K562 (cell line): Measurements from ENCODE around the gene RSPRY1. TPM values are rescaled to one million over a fixed set of nuclear protein-coding genes. Genes with fewer than 3 reads are reported as not detected.

Experiments
- ATAC-seq: fragments of 200-7000 bp; cut with Tn5 transposase; 3 replicates; pipeline ENCODE4 v1.9.1; 2020; ENCODE audit warnings: moderate library complexity
- BruUV-seq: library from RNA; stranded (reverse); fragments of 400-500 nt; replicated peaks from 2 replicates; lab custom pipeline; 2021; lab: Mats Ljungman, UMichigan
- CTCF ChIA-PET: fragments of 300-600 bp; formaldehyde crosslinking; extraction: SDS; loops from one replicate; lab custom pipeline; 2021; ENCODE audit warnings: low intra/inter-chr PET ratio; lab: Yijun Ruan, JAX
- POLR2A ChIA-PET: fragments of 300-600, 350-650 bp; sonication (Branson Sonifier 250); formaldehyde crosslinking; extraction: SDS; loops from one replicate; lab custom pipeline; 2021; ENCODE audit warnings: antibody characterized with exemption, inconsistent platforms; lab: Yijun Ruan, JAX
- DNase-seq, 4 experiments: peaks; one replicate each; pipeline versions ENCODE4 v3.0.0 to v3.0.0-alpha.2; 2011 to 2018; ENCODE audit warnings: low spot score in 3 of 4, mixed read lengths in 3 of 4; ENCODE audit errors: extremely low read depth in 1 of 4
- FAIRE-seq: peaks from 2 replicates; lab custom pipeline; 2011; peaks lifted over from hg19 to GRCh38; lab: Jason Lieb, UNC
- H2AFZ ChIP-seq: 2 replicates; pipeline ENCODE4 v1.6.0; 2011; ENCODE audit warnings: low read depth, low read length, control low read depth, inconsistent platforms
- H3K27ac ChIP-seq: fragments of 200-600 bp; 3 replicates; pipeline ENCODE4 v1.8.0; 2011; ENCODE audit warnings: low read depth, mild to moderate bottlenecking, control low read depth, inconsistent platforms, low read length, moderate library complexity, mixed read lengths; ENCODE audit errors: extremely low read depth
- H3K27me3 ChIP-seq, 2 experiments: fragments of 300-600 bp in 1 of 2; 2 replicates in 1 of 2; 3 replicates in 1 of 2; pipeline versions ENCODE4 v1.6.0 to v1.8.0; 2011; ENCODE audit warnings: inconsistent platforms in 2 of 2, low read length in 2 of 2, mild to moderate bottlenecking in 1 of 2, mixed read lengths in 1 of 2, moderate library complexity in 1 of 2; ENCODE audit not compliant: control insufficient read depth in 2 of 2, insufficient read depth in 2 of 2
- H3K36me3 ChIP-seq: fragments of 300-600 bp; 3 replicates; pipeline ENCODE4 v1.8.0; 2011; ENCODE audit warnings: mild to moderate bottlenecking, low read length, inconsistent platforms; ENCODE audit not compliant: control insufficient read depth, insufficient read depth
- H3K4me1 ChIP-seq, 2 experiments: fragments of 200-600 bp in 1 of 2; replicated peaks in 1 of 2; 2 replicates in 1 of 2; 3 replicates in 1 of 2; pipeline versions ENCODE4 v1.5.1 to v1.8.0; 2011; ENCODE audit warnings: inconsistent platforms in 2 of 2, low read length in 2 of 2, mild to moderate bottlenecking in 1 of 2, mixed read lengths in 1 of 2, moderate library complexity in 1 of 2; ENCODE audit not compliant: control insufficient read depth in 2 of 2, insufficient read depth in 2 of 2
- H3K4me2 ChIP-seq: 2 replicates; pipeline ENCODE4 v1.6.1; 2011; ENCODE audit warnings: low read length, control low read depth, inconsistent platforms, mixed read lengths; ENCODE audit not compliant: insufficient read depth
- H3K4me3 ChIP-seq: fragments of 200-600 bp; sonication (generic), shearing (Covaris generic); 2 replicates; pipeline ENCODE4 v1.5.1; 2016; ENCODE audit warnings: control low read depth, inconsistent platforms
- H3K79me2 ChIP-seq: fragments of 200-600 bp; 3 replicates; pipeline ENCODE4 v1.8.0; 2011; ENCODE audit warnings: low read length, inconsistent platforms; ENCODE audit not compliant: control insufficient read depth, insufficient read depth
- H3K9ac ChIP-seq, 2 experiments: 2 replicates each; pipeline versions ENCODE4 v1.6.0 to v1.6.1; 2011; ENCODE audit warnings: low read depth in 2 of 2, low read length in 2 of 2, control low read depth in 1 of 2, inconsistent platforms in 1 of 2, mild to moderate bottlenecking in 1 of 2, mixed read lengths in 1 of 2; ENCODE audit not compliant: insufficient read depth in 1 of 2
- H3K9me1 ChIP-seq: one replicate; pipeline ENCODE4 v1.6.0; 2011; ENCODE audit warnings: inconsistent platforms, mild to moderate bottlenecking, low read length, moderate library complexity; ENCODE audit not compliant: control insufficient read depth, insufficient read depth
- H3K9me3 ChIP-seq: replicated peaks from 2 replicates; pipeline ENCODE4 v1.5.1; 2011; ENCODE audit warnings: low read depth, low read length, inconsistent platforms; ENCODE audit not compliant: control insufficient read depth, insufficient read depth
- H4K20me1 ChIP-seq: replicated peaks from 2 replicates; pipeline ENCODE4 v1.6.1; 2011; ENCODE audit warnings: low read length, inconsistent platforms, mixed read lengths; ENCODE audit not compliant: control insufficient read depth, insufficient read depth
- ADNP ChIP-seq: fragments of 200-800 bp; sonication (Bioruptor generic); IDR thresholded peaks from 2 replicates; pipeline ENCODE4 v1.6.1; 2016; ENCODE audit warnings: missing genetic modification characterization, missing compliant biosample characterization
- CHCHD3 ChIP-seq: fragments of 250-450 bp; sonication (Bioruptor Pico); IDR thresholded peaks from 2 replicates; pipeline ENCODE4 v2.1.2; 2022; ENCODE audit warnings: mild to moderate bottlenecking
- HLTF ChIP-seq: fragments of 450-650 bp; IDR thresholded peaks from 2 replicates; pipeline ENCODE4 v1.6.1; 2016
- HNRNPLL ChIP-seq: fragments of 200-400 bp; formaldehyde crosslinking; IDR thresholded peaks from 2 replicates; pipeline ENCODE4 v1.6.1; 2017; ENCODE audit warnings: low read length, low read depth, mild to moderate bottlenecking; ENCODE audit not compliant: poor library complexity, severe bottlenecking
- POLR2A ChIP-seq: fragments of 450-650 bp; conservative IDR thresholded peaks from 2 replicates; pipeline ENCODE4 v1.6.1; 2016
- POLR2AphosphoS5 ChIP-seq: IDR thresholded peaks from 2 replicates; pipeline ENCODE4 v1.6.1; 2011; ENCODE audit warnings: mild to moderate bottlenecking, low read depth, low read length, moderate library complexity; ENCODE audit not compliant: control insufficient read depth, insufficient read depth
- RBM14 ChIP-seq: fragments of 200-400 bp; formaldehyde crosslinking; IDR thresholded peaks from 2 replicates; pipeline ENCODE4 v1.6.1; 2018; ENCODE audit warnings: low read depth, mild to moderate bottlenecking, low read length, moderate library complexity, borderline replicate concordance; ENCODE audit not compliant: insufficient read depth
- SMAD1 ChIP-seq: fragments of 150-350 bp; IDR thresholded peaks from 2 replicates; pipeline ENCODE4 v1.6.1; 2014; ENCODE audit warnings: low read length, low read depth; ENCODE audit not compliant: partially characterized antibody
- SMARCE1 ChIP-seq: fragments of 450-650 bp; IDR thresholded peaks from 2 replicates; pipeline ENCODE4 v1.7.1; 2016; ENCODE audit warnings: mild to moderate bottlenecking
- ZNF134 ChIP-seq: fragments of 250-450 bp; sonication (Bioruptor Pico); conservative IDR thresholded peaks from 2 replicates; pipeline ENCODE4 v1.4.0; 2020
- ZNF140 ChIP-seq: fragments of 250-450 bp; sonication (Bioruptor Pico); IDR thresholded peaks from 2 replicates; pipeline ENCODE4 v1.8.0; 2021; ENCODE audit warnings: moderate library complexity, mild to moderate bottlenecking, inconsistent platforms
- ZNF253 ChIP-seq: fragments of 250-450 bp; sonication (Bioruptor Pico); conservative IDR thresholded peaks from 2 replicates; pipeline ENCODE4 v1.6.1; 2021; ENCODE audit warnings: mild to moderate bottlenecking
- WGBS: fragments of 100-300 bp; shearing (Covaris generic); methylation state at CpG from one replicate; pipeline ENCODE4 v1.1.6; 2016; ENCODE audit warnings: low coverage, mixed read lengths; ENCODE audit not compliant: insufficient coverage; ENCODE audit errors: missing lambda C conversion rate; 5-methylcytosine and 5-hydroxymethylcytosine counted together
- in situ Hi-C: fragments of 300-500 bp; cut with MboI; formaldehyde crosslinking; loops from 4 replicates; pipeline ENCODE4 v1.15.0; 2018; ENCODE audit warnings: inconsistent platforms, mixed read lengths
- intact Hi-C: fragments of 100-400 bp; cut with micrococcal nuclease; formaldehyde crosslinking; loops from 2 replicates; pipeline ENCODE4 v1.14.2; 2022
- polyA plus RNA-seq, 8 experiments: library from polyadenylated mRNA; depleted of rRNA in 4 of 8; stranded (reverse) in 5 of 8; unstranded in 3 of 8; fragments of >200 nt; fragmentation: Nextera tagmentation in 2 of 8; fragmentation: Illumina TruSeq in 1 of 8; extraction: Ambion mirVana in 2 of 8; extraction: Trizol in 1 of 8; gene quantifications; 2 replicates each; pipeline versions ENCODE4 v1.2.1 to v1.2.3, GENCODE V29; 2011 to 2014; ENCODE audit warnings: inconsistent platforms in 1 of 8, missing spikeins in 1 of 8
- total RNA-seq, 7 experiments: library from RNA; depleted of rRNA in 6 of 7; stranded (reverse); fragments of >200 nt in 6 of 7; fragmentation: Illumina TruSeq in 2 of 7; extraction: Trizol in 2 of 7; gene quantifications; 2 replicates each; pipeline versions ENCODE4 v1.2.1 to v1.2.3, GENCODE V29; 2011 to 2021; ENCODE audit warnings: low replicate concordance in 1 of 7
- TF ChIP-seq, protein P1 (sequence below): fragments of 250-450 bp; sonication (Bioruptor Pico); IDR thresholded peaks from 2 replicates; pipeline ENCODE4 v1.8.0; 2022; ENCODE audit warnings: inconsistent platforms, mild to moderate bottlenecking, moderate library complexity, borderline replicate concordance

RSPRY1 gene
- total and polyA plus RNA-seq, 9 of the 15 experiments (the other 6 are each of a cell fraction or from before 2014, with no cell fraction given), result 10.2 to 27.8 (median 20.8) TPM

DNA sequence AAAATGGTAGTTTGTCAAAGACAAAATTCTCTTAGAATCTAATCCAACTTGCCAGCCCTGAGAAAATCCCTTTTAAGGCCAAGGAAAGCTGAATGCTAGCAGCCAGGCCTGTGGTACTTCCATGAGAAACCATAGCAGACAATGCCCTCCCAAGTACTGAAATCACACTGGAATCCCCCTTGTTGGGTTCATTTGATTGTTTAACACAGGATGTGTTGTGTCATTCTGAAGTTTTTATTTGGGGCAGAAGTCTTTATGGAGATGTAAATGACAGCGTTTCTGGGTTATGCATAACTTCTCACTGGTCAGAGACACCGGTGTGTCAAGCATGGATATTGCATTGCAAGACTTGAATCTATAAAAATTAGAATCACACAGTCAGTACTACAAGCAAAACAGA lies 53.0 kb downstream of the RSPRY1 start:
- TF ChIP-seq SMAD1 (no peak), RBM14 (no peak)
- TF ChIP-seq, protein P1, sequence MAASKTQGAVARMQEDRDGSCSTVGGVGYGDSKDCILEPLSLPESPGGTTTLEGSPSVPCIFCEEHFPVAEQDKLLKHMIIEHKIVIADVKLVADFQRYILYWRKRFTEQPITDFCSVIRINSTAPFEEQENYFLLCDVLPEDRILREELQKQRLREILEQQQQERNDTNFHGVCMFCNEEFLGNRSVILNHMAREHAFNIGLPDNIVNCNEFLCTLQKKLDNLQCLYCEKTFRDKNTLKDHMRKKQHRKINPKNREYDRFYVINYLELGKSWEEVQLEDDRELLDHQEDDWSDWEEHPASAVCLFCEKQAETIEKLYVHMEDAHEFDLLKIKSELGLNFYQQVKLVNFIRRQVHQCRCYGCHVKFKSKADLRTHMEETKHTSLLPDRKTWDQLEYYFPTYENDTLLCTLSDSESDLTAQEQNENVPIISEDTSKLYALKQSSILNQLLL, result no peak
- in situ Hi-C loops, result no loop called here
- H3K9ac ChIP-seq, result no peak overlapping the region
- no peak overlapping the region for H3K4me2 ChIP-seq
- FAIRE-seq (no peak), ATAC-seq (no peak), DNase-seq (no peak)
- ChIA-PET CTCF (no interaction called here), POLR2A (interaction anchor here (1.2 kb wide), 1 partner anchor 15 kb away, joined by 4 read pairs; no protein-coding TSS in a partner anchor)
- H4K20me1 ChIP-seq, result no peaks in the 10 kb centered on the region
- BruUV-seq, result no TSS peak
- peaks cover 49% of the 10 kb centered on the region for H3K36me3 ChIP-seq
- H3K27ac ChIP-seq, result no peak overlapping the region
- no peaks in the 10 kb centered on the region for H3K79me2 ChIP-seq
- WGBS, result 88% methylated on average over 2 of the region's 2 CpGs
- no peaks in the 10 kb centered on the region for H3K27me3 ChIP-seq
- no peaks in the 10 kb centered on the region for H3K9me1 ChIP-seq
- no peaks in the 10 kb centered on the region for H3K9me3 ChIP-seq
- intact Hi-C loops, result no loop called here
- H2AFZ ChIP-seq, result no peak overlapping the region
- peaks cover 0 to 9% of the 10 kb centered on the region in 2 experiments; a peak in 3 of 5 replicates for H3K4me1 ChIP-seq
- no peak overlapping the region for H3K4me3 ChIP-seq

- DNase-seq, result no peak
- no peak for ATAC-seq
- Histone ChIP-seq H3K9ac (no peak overlapping the region), H3K36me3 (peaks cover 32% of the 10 kb centered on the region), H3K4me3 (no peak overlapping the region), H3K4me2 (no peak overlapping the region), H3K9me3 (no peaks in the 10 kb centered on the region), H2AFZ (no peak overlapping the region), H4K20me1 (no peaks in the 10 kb centered on the region), H3K9me1 (no peaks in the 10 kb centered on the region), H3K27me3 (no peaks in the 10 kb centered on the region), H3K4me1 (peaks cover 7% of the 10 kb centered on the region in 2 experiments; a peak in 4 of 5 replicates), H3K79me2 (peaks cover 5% of the 10 kb centered on the region; the same call in 2 of the 3 replicates), H3K27ac (no peak overlapping the region)
- no peak for FAIRE-seq
- ChIA-PET CTCF (no interaction called here), POLR2A (interaction anchor here (0.6 kb wide), 1 partner anchor 850 kb away, joined by 3 read pairs; no protein-coding TSS in a partner anchor)
- BruUV-seq, result no TSS peak
- intact Hi-C loops (no loop called here), in situ Hi-C loops (no loop called here)
- TF ChIP-seq HLTF, result no peak
- no peak for TF ChIP-seq ZNF253
- peak; percentile 44; the same call in 1 of the 2 replicates for TF ChIP-seq POLR2AphosphoS5
- no peak for TF ChIP-seq ZNF134 (CRISPR knock-in tag)
- no peak for TF ChIP-seq SMARCE1
- TF ChIP-seq POLR2A, result 0 out of 2 replicates have a peak, but pooled peaks have one; percentile 29
- TF ChIP-seq CHCHD3 (CRISPR knock-in tag), result no peak
- TF ChIP-seq HNRNPLL, result no peak
- TF ChIP-seq ZNF140 (CRISPR knock-in tag), result no peak
- no peak for TF ChIP-seq ADNP (tag)
- 85% methylated on average over 2 of the region's 2 CpGs for WGBS
Measured at GRCh38 chr16:57240851-57241250, 54.7 kb downstream of the RSPRY1 start.
